Hippocampal formation (tissue), 2 donors: Measurements from ENCODE around the gene TM7SF2.
"Not testable (repeated sequence)": the region's sequence is repeated elsewhere in the genome, so short reads cannot be mapped to it uniquely, and the experiment has no call there.

Source experiments
- DNase-seq, 2 donors: peaks; one replicate each; lab custom pipeline; 2025; lab: John Stamatoyannopoulos, UW

The TM7SF2 gene

GRCh38 chr11:65115361-65116082 is 3.9 kb downstream of the TM7SF2 start:
- no peak for DNase-seq

GRCh38 chr11:65116370-65117205 is 4.9 kb downstream of the TM7SF2 start:
- DNase-seq = no peak

- DNase-seq = peak; percentile 97 to 98
Observed at GRCh38 chr11:65117206-65118096, 5.8 kb downstream of the TM7SF2 start, which contains the start of gene ZNHIT2. Gene ZNHIT2, minus strand, starts transcription at chr11:65117701. Its CDS starts 48 bp downstream, at chr11:65117653.

GRCh38 chr11:65118097-65118837 is 6.6 kb downstream of the TM7SF2 start:
- DNase-seq = no peak

GRCh38 chr11:65118891-65119669 is 7.4 kb downstream of the TM7SF2 start:
- not testable (repeated sequence) for DNase-seq

GRCh38 chr11:65119670-65119995 is 8.0 kb downstream of the TM7SF2 start:
- DNase-seq = no peak

- no peak for DNase-seq
Observed at GRCh38 chr11:65120831-65121230, 9.2 kb downstream of the TM7SF2 start.

GRCh38 chr11:65121447-65121864 is 9.8 kb downstream of the TM7SF2 start:
- no peak for DNase-seq

GRCh38 chr11:65121865-65122696 is 10.4 kb downstream of the TM7SF2 start, which contains the start of the genes FAU and MRPL49:
Gene FAU, minus strand, starts transcription at chr11:65122134. Its CDS starts 321 bp downstream, at chr11:65121813.
Gene MRPL49, plus strand, starts transcription at chr11:65122321. Its CDS starts 26 bp downstream, at chr11:65122347.
- DNase-seq = peak; percentile 91 to 93

GRCh38 chr11:65124480-65125196 is 13.0 kb downstream of the TM7SF2 start:
- DNase-seq = no peak

- no peak for DNase-seq
Observed at GRCh38 chr11:65125197-65126056, 13.8 kb downstream of the TM7SF2 start.

- DNase-seq = no peak
Observed at GRCh38 chr11:65126624-65127274, 15.1 kb downstream of the TM7SF2 start.

- no peak for DNase-seq
Observed at GRCh38 chr11:65127473-65128181, 16.0 kb downstream of the TM7SF2 start.

- no peak for DNase-seq
Observed at GRCh38 chr11:65128182-65129145, 16.8 kb downstream of the TM7SF2 start.

- DNase-seq = no peak
Observed at GRCh38 chr11:65129649-65130441, 18.2 kb downstream of the TM7SF2 start.
